Caco-2 (cell line): ENCODE data around the gene ANO10. TPM values are rescaled to one million over a fixed set of nuclear protein-coding genes. Genes with fewer than 3 reads are reported as not detected.

Experiments
- BruUV-seq: library from RNA; stranded (reverse); fragments of 400-500 nt; replicated peaks from 2 replicates; lab custom pipeline; 2021; lab: Mats Ljungman, UMichigan
- CTCF ChIA-PET: fragments of 300-600 bp; sonication (Branson Sonifier 250); formaldehyde crosslinking; loops from one replicate; lab custom pipeline; 2022; ENCODE audit warnings: antibody characterized with exemption; lab: Charles Lee
- POLR2A ChIA-PET: fragments of 300-600 bp; sonication (Branson Sonifier 250); formaldehyde crosslinking; loops from one replicate; lab custom pipeline; 2022; ENCODE audit warnings: antibody characterized with exemption; lab: Charles Lee
- DNase-seq, 2 experiments: peaks; one replicate each; pipeline versions ENCODE4 v3.0.0 to v3.0.0-alpha.2; 2020 to 2022
- H3K27me3 ChIP-seq: replicated peaks from 2 replicates; pipeline ENCODE4 v1.6.0; 2011; ENCODE audit warnings: low read length; ENCODE audit not compliant: control insufficient read depth, insufficient read depth
- H3K36me3 ChIP-seq: 2 replicates; pipeline ENCODE4 v1.5.1; 2011; ENCODE audit warnings: low read length; ENCODE audit not compliant: control insufficient read depth, insufficient read depth
- H3K4me1 ChIP-seq: fragments of 250-450 bp; sonication (Bioruptor Pico); 2 replicates; pipeline ENCODE4 v1.5.1; 2020; ENCODE audit warnings: mild to moderate bottlenecking
- H3K4me3 ChIP-seq: 2 replicates; pipeline ENCODE4 v1.5.1; 2011; ENCODE audit warnings: low read depth, mild to moderate bottlenecking, control low read depth, low read length
- H3K9me3 ChIP-seq: fragments of 250-450 bp; sonication (Bioruptor Pico); 2 replicates; pipeline ENCODE4 v1.5.1; 2020; ENCODE audit warnings: mild to moderate bottlenecking, moderate library complexity
- H3K27ac Mint-ChIP-seq: one replicate; pipeline ENCODE4 v1.8.0; 2022; ENCODE audit warnings: mixed read lengths; ENCODE audit not compliant: unreplicated experiment
- H3K27me3 Mint-ChIP-seq: one replicate; pipeline ENCODE4 v1.8.0; 2022; ENCODE audit warnings: mixed read lengths; ENCODE audit not compliant: insufficient read depth, unreplicated experiment
- H3K36me3 Mint-ChIP-seq: one replicate; pipeline ENCODE4 v1.8.0; 2022; ENCODE audit warnings: mild to moderate bottlenecking, mixed read lengths; ENCODE audit not compliant: insufficient read depth, unreplicated experiment
- H3K4me1 Mint-ChIP-seq: one replicate; pipeline ENCODE4 v1.8.0; 2022; ENCODE audit warnings: low read depth, mixed read lengths; ENCODE audit not compliant: unreplicated experiment
- H3K4me3 Mint-ChIP-seq: one replicate; pipeline ENCODE4 v1.8.0; 2022; ENCODE audit warnings: mild to moderate bottlenecking, moderate library complexity, mixed read lengths; ENCODE audit not compliant: unreplicated experiment
- H3K9me3 Mint-ChIP-seq: one replicate; pipeline ENCODE4 v1.8.0; 2022; ENCODE audit warnings: mixed read lengths; ENCODE audit not compliant: unreplicated experiment
- CTCF ChIP-seq, 2 experiments: fragments of 200-600 bp in 1 of 2; IDR thresholded peaks; 1 replicate in 1 of 2; 2 replicates in 1 of 2; pipeline versions ENCODE4 v1.5.1 to v1.8.0; 2011 to 2022; ENCODE audit warnings: antibody characterized with exemption in 1 of 2, control low read depth in 1 of 2, inconsistent platforms in 1 of 2, low read depth in 1 of 2, low read length in 1 of 2, mild to moderate bottlenecking in 1 of 2, moderate library complexity in 1 of 2; ENCODE audit not compliant: insufficient read depth in 1 of 2, severe bottlenecking in 1 of 2, unreplicated experiment in 1 of 2
- intact Hi-C: fragments of 100-400 bp; cut with micrococcal nuclease; formaldehyde crosslinking; loops from one replicate; pipeline ENCODE4 v1.10.0; 2022; ENCODE audit not compliant: unreplicated experiment
- total RNA-seq: library from RNA; stranded (reverse); gene quantifications from 2 replicates; pipeline ENCODE4 v1.2.3, GENCODE V29; 2022

Gene ANO10
- total RNA-seq, 1 experiment from 2014 or later = 24.1 TPM

GRCh38 chr3:43537225-43537624 lies 84.6 kb downstream of the ANO10 start:
- H3K27ac Mint-ChIP-seq = no peak overlapping the region
- Histone ChIP-seq H3K9me3 (no peaks in the 10 kb centered on the region), H3K36me3 (no peaks in the 10 kb centered on the region), H3K4me1 (peaks cover 7% of the 10 kb centered on the region; the same call in 1 of the 2 replicates), H3K27me3 (no peaks in the 10 kb centered on the region), H3K4me3 (no peak overlapping the region)
- no peaks in the 10 kb centered on the region for H3K27me3 Mint-ChIP-seq
- CTCF ChIA-PET = no interaction called here
- no peaks in the 10 kb centered on the region for H3K36me3 Mint-ChIP-seq
- no peaks in the 10 kb centered on the region for H3K4me1 Mint-ChIP-seq
- POLR2A ChIA-PET = no interaction called here
- no peak for TF ChIP-seq CTCF (IDR thresholded peaks at IDR 0.05; ENCODE audit: insufficient read depth in 1 of 2, low read depth in 1 of 2, low read length in 1 of 2, severe bottlenecking in 1 of 2, unreplicated experiment in 1 of 2)
- no peaks in the 10 kb centered on the region for H3K9me3 Mint-ChIP-seq
- no peak overlapping the region for H3K4me3 Mint-ChIP-seq
- intact Hi-C loops = no loop called here
- DNase-seq = no peak
- no TSS peak for BruUV-seq

DNA sequence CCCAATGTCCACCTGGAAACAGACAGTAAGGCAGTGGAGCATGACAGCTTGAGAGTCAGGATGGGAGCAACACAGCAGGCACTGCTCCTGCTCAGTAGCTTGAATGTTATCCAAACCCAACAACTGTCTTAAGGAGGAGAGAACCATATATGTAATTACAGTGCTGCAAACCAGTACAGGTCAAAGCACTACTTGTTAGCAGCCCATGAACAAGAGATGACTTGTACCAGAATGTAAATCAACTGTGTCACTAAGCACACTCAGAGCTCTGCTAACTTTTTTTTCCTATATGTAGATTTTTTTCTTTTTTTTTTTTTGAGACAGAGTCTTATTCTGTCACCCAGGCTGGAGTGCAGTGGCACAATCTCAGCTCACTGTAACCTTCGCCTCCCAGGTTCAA lies 87.1 kb downstream of the ANO10 start:
- ChIA-PET CTCF (no interaction called here), POLR2A (no interaction called here)
- no peak overlapping the region for H3K4me3 Mint-ChIP-seq
- TF ChIP-seq CTCF (IDR thresholded peaks at IDR 0.05; ENCODE audit: insufficient read depth in 1 of 2, low read depth in 1 of 2, low read length in 1 of 2, severe bottlenecking in 1 of 2, unreplicated experiment in 1 of 2) = no peak
- intact Hi-C loops = no loop called here
- no peaks in the 10 kb centered on the region for H3K9me3 Mint-ChIP-seq
- BruUV-seq = no TSS peak
- H3K4me1 Mint-ChIP-seq = no peaks in the 10 kb centered on the region
- H3K4me3 ChIP-seq = no peak overlapping the region
- peaks cover 7% of the 10 kb centered on the region; the same call in 1 of the 2 replicates for H3K4me1 ChIP-seq
- H3K36me3 Mint-ChIP-seq = no peaks in the 10 kb centered on the region
- H3K27me3 ChIP-seq = no peaks in the 10 kb centered on the region
- DNase-seq = no peak
- no peaks in the 10 kb centered on the region for H3K36me3 ChIP-seq
- no peaks in the 10 kb centered on the region for H3K9me3 ChIP-seq
- no peaks in the 10 kb centered on the region for H3K27me3 Mint-ChIP-seq
- H3K27ac Mint-ChIP-seq = no peak overlapping the region

- peaks cover 7% of the 10 kb centered on the region; the same call in 1 of the 2 replicates for H3K4me1 ChIP-seq
- no peak overlapping the region for H3K4me3 Mint-ChIP-seq
- H3K27ac Mint-ChIP-seq = no peak overlapping the region
- CTCF ChIA-PET = no interaction called here
- no peaks in the 10 kb centered on the region for H3K27me3 Mint-ChIP-seq
- H3K36me3 Mint-ChIP-seq = no peaks in the 10 kb centered on the region
- H3K4me3 ChIP-seq = no peak overlapping the region
- H3K4me1 Mint-ChIP-seq = no peaks in the 10 kb centered on the region
- BruUV-seq = no TSS peak
- peaks cover 9% of the 10 kb centered on the region for H3K9me3 Mint-ChIP-seq
- no peak for DNase-seq
- intact Hi-C loops = no loop called here
- H3K9me3 ChIP-seq = no peaks in the 10 kb centered on the region; the same call in 1 of the 2 replicates
- POLR2A ChIA-PET = no interaction called here
- H3K27me3 ChIP-seq = no peaks in the 10 kb centered on the region
- no peak for TF ChIP-seq CTCF (IDR thresholded peaks at IDR 0.05; ENCODE audit: insufficient read depth in 1 of 2, low read depth in 1 of 2, low read length in 1 of 2, severe bottlenecking in 1 of 2, unreplicated experiment in 1 of 2)
- H3K36me3 ChIP-seq = no peaks in the 10 kb centered on the region
These were observed 88.8 kb downstream of the ANO10 start for GRCh38 chr3:43533009-43533408.
